Right renal cortex interstitium (tissue), 3 donors: Measurements from ENCODE around the gene PROB1. TPM values are rescaled to one million over a fixed set of nuclear protein-coding genes. Genes with fewer than 3 reads are reported as not detected.
"Not testable (repeated sequence)": the region's sequence is repeated elsewhere in the genome, so short reads cannot be mapped to it uniquely, and the experiment has no call there.

Experiments
- DNase-seq, 3 donors: peaks; one replicate each; pipeline ENCODE4 v3.0.0-alpha.2; 2013; ENCODE audit warnings: low read depth in 3 of 3, low spot score in 2 of 3
- polyA plus RNA-seq, 3 donors: library from polyadenylated mRNA; unstranded; fragments of 120-200 nt; gene quantifications; one replicate each; pipeline ENCODE4 v1.2.1, GENCODE V29; 2013; ENCODE audit not compliant: insufficient read length in 3 of 3

PROB1 gene
- polyA plus RNA-seq, 3 donors: 1.7 to 2.0 (median 1.9) TPM

GRCh38 chr5:139381837-139382761, 12.8 kb downstream of the PROB1 start:
- DNase-seq: no peak

- DNase-seq: no peak
Observed at GRCh38 chr5:139379626-139380449, 15.1 kb downstream of the PROB1 start.

DNA sequence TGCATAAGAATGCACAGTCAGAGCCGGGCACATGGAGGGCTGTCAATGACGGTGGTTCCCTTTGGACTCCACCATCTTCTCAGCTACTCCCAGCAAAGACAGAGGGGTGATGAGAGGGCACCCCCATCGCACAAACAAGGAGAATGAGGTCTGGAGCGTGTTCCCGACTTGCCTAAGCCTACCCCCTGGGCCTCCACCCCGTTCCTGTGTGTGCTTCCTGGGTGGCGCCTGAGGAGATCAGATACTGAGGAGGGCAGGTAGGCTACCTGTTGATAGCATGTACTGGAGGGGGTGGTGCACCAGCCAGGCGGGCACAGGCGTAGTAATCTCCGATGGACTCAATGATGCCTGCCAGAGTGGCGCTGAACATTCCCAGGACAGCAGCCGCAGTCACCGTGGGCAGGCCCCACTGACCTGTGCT, 16.0 kb downstream of the PROB1 start:
- DNase-seq: no peak

DNA sequence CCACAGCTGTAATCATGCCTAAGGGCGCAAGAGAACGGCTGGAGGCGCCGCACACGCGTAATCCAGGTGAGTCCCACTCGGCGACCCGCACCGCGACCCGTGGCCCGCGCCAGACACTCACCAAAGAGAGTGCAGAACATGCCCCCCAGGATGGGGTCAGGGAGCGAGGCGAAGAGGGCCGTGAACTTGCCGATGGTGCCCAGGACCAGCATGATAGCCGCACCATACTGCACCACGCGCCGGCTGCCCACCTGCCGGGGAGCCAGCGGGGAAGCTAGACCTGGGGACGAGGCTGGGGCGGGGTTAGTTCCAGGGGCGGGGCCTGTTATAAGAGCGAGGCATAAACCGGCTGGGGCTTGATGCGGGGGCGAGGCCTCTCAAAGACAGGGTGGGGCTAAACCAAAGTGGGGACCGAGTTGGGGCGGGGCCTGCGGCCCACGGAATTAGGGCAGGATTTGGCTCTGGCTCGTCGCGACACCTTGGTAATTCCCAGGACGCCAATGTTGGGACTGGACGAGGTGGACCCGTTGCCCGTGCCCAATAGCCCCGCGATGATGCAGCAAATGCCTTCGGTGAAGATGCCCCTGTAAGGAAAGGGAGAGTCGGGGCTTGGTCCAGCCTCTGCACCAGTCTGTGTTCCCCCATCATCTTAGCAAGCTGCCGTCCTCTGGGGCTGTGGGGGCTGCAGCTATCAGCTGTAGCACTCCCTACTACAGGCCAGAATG, 16.6 kb downstream of the PROB1 start:
- no peak for DNase-seq

DNA sequence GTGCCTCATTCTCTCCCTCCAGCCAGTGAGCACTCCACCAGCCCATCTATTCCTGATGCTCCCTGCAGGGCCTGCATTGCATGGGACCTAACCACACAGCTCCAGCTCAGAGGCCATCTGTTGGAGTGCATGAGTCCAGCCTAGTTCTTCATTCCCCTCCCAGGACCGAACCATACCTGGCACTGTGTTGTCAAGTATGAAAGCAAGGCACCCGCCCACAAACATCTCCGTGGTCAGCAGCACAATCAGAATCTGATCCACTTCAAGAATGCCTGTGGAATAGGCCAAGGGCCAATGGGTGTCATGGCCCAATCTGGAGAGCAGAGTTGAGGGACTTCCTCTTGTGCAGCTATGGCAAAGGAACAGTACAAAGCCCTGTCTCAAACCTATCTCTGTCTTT, 17.7 kb downstream of the PROB1 start:
- no peak for DNase-seq

DNA sequence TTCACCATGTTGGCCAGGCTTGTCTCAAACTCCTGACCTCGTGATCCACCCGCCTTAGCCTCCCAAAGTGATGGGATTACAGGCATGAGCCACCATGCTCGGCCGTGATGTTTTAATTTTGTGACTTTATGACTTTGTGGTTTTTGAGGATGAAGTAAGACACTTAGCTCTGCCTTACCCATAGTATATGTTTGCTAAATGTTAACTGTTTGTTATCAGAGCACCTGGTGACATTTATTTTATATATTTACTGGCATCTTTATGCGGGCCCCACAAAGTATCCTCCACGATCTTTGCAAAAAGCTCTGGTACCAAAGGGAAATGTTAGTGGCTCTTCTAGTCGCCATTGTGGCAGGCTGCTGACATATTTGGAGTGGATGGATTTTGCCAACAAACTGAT, 18.5 kb downstream of the PROB1 start:
- no peak for DNase-seq

DNA sequence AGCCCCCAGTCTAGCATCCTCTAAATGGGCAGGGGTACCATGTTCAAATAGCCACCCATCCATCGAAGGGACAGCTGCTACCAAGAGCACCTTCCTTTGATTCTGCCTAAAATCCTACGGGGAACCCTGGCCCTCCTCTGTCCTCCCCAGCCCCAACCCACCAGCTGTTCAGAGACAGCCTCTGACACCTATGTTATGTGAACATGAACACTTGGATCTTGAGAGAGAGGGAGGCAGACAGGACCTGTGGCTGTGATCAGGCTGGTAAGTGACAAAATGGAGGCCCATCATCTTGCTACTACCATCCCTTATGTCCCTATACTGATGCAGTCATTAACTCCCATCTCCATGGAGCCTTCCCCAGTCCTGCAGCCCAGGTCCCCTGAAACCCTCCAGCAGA, 20.0 kb downstream of the PROB1 start:
- no peak for DNase-seq

GRCh38 chr5:139371482-139372435, 23.1 kb downstream of the PROB1 start:
- no peak for DNase-seq

DNA sequence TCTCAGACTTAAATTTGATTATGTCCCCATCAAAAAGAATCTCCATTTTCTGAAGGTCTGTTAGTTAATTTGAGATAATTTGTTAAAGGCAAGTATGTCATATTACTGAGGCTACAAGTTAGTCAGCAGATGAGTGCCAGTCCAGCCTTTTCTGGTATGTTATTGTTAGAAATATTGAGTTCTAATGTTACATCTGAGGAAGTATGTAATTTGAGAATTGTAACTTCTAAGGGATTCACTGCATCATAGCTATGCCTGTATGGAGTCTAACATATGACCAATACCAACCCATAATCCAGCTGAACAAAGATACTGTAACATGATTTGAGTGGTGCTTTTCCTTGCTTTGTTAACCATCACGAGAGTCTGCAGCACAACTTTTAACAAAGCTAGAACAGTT, 25.7 kb downstream of the PROB1 start:
- no peak for DNase-seq

- DNase-seq: no peak
Observed at GRCh38 chr5:139368613-139369012, 26.3 kb downstream of the PROB1 start.

- DNase-seq: no peak
Observed at GRCh38 chr5:139364466-139364865, 30.4 kb downstream of the PROB1 start.

- DNase-seq: no peak
Observed at GRCh38 chr5:139363937-139364336, 31.0 kb downstream of the PROB1 start.

DNA sequence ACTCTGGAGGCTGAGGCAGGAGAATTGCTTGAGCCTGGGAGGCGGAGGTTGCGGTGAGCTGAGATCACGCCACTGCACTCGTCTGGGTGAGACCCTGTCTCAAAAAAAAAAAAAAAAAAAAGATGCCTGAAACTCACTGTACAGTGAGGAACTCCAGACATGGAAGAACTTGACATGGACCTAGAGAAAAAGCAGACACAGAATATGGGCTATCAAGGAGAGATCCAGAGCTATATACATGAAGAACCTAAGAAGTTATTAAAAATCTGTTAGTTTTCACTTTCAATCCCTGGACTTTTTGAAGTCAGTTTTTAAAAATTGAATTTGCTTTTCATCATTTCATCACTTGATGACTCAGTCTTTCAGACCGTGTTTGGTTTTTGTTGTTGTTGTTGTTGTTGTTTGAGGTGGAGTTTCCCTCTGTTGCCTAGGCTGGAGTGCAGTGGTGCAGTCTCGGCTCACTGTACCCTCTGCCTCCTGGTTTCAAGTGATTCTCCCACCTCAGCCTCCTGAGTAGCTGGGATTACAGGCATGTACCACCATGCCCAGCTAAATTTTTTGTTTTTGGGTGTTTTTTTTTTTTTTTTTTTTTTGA, 33.0 kb downstream of the PROB1 start:
- no peak for DNase-seq

GRCh38 chr5:139360384-139360783, 34.5 kb downstream of the PROB1 start:
- no peak for DNase-seq

DNA sequence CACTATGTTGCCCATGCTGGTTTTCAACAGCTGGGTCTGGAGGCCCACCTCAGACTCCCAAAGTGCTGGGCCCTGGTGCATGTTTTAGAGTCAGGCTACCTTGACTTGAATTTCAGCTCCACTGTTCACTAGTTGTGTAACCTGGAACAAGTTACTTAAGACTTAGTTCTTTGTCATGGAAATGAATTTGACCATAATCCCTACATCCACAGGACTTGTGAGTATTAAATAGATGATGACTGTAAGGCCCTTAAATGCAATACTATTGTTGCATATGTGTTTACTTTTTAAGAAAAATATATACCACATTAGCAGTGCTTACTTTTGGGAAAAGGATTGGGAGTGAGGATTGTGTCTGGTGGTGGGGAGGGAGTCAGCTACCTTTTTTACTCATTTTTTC, 36.8 kb downstream of the PROB1 start:
- DNase-seq: no peak

DNA sequence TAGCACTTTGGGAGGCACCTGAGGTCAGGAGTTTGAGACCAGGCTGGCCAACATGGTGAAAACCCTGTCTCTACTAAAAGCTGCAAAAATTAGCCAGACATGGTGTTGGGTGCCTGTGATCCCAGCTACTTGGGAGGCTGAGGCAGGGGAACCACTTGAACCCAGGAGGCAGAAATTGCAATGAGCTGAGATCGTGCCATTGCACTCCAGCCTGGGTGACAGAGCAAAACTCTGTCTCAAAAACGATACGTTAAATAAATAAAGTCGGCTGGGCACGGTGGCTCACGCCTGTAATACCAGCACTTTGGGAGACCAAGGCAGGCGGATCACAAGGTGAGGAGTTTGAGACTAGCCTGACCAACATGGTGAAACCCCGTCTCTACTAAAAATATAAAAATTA, 39.0 kb downstream of the PROB1 start:
- DNase-seq: not testable (repeated sequence)

GRCh38 chr5:139354186-139354585, 40.7 kb downstream of the PROB1 start:
- DNase-seq: no peak

GRCh38 chr5:139347863-139348262, 47.0 kb downstream of the PROB1 start:
- DNase-seq: not testable (repeated sequence)

- DNase-seq: not testable (repeated sequence)
Observed at GRCh38 chr5:139345442-139345841, 49.5 kb downstream of the PROB1 start.
